GM18498 (cell line): Measurements from ENCODE around the gene FAM78B.
A peak's percentile ranks its signal among the peaks of the same experiment; 100 is the strongest.

Source experiments
- ATAC-seq: cut with Tn5 transposase; IDR thresholded peaks from one replicate; pipeline ENCODE4 v1.9.1; 2021; ENCODE audit warnings: mild to moderate bottlenecking, moderate library complexity; ENCODE audit not compliant: unreplicated experiment

The FAM78B gene

GRCh38 chr1:166166698-166167571 is at the start of gene FAM78B:
TSS of gene FAM78B (minus strand) at chr1:166167001. CDS start at chr1:166166248, 753 bp downstream.
- ATAC-seq: peak; percentile 48

- ATAC-seq: no peak
Measured at GRCh38 chr1:166202546-166202945, 35.7 kb upstream of the FAM78B start.

GRCh38 chr1:166200743-166201142 is 33.9 kb upstream of the FAM78B start:
- no peak for ATAC-seq

GRCh38 chr1:166197597-166197996 is 30.8 kb upstream of the FAM78B start:
- no peak for ATAC-seq

GRCh38 chr1:166197141-166197540 is 30.3 kb upstream of the FAM78B start:
- no peak for ATAC-seq

GRCh38 chr1:166193057-166193698 is 26.4 kb upstream of the FAM78B start:
- ATAC-seq: no peak

- ATAC-seq: no peak
Measured at GRCh38 chr1:166190400-166190799, 23.6 kb upstream of the FAM78B start.

GRCh38 chr1:166189126-166189525 is 22.3 kb upstream of the FAM78B start:
- ATAC-seq: no peak

- ATAC-seq: no peak
Measured at GRCh38 chr1:166185526-166185925, 18.7 kb upstream of the FAM78B start.

- no peak for ATAC-seq
Measured at GRCh38 chr1:166184897-166185296, 18.1 kb upstream of the FAM78B start.

GRCh38 chr1:166184012-166184411 is 17.2 kb upstream of the FAM78B start:
- no peak for ATAC-seq

GRCh38 chr1:166182281-166182680 is 15.5 kb upstream of the FAM78B start:
- no peak for ATAC-seq

- no peak for ATAC-seq
Measured at GRCh38 chr1:166176416-166176815, 9.6 kb upstream of the FAM78B start.

GRCh38 chr1:166175032-166175431 is 8.2 kb upstream of the FAM78B start:
- ATAC-seq: no peak

- ATAC-seq: no peak
Measured at GRCh38 chr1:166174108-166174507, 7.3 kb upstream of the FAM78B start.

- ATAC-seq: no peak
Measured at GRCh38 chr1:166172106-166172505, 5.3 kb upstream of the FAM78B start.

- no peak for ATAC-seq
Measured at GRCh38 chr1:166170726-166171125, 3.9 kb upstream of the FAM78B start.

- ATAC-seq: peak; percentile 50
Measured at GRCh38 chr1:166170075-166170474, 3.3 kb upstream of the FAM78B start.

GRCh38 chr1:166169182-166169581 is 2.4 kb upstream of the FAM78B start:
- no peak for ATAC-seq

- no peak for ATAC-seq
Measured at GRCh38 chr1:166167572-166167925, 748 bp upstream of the FAM78B start.

- ATAC-seq: peak; percentile 13
Measured at GRCh38 chr1:166166329-166166697, 488 bp downstream of the FAM78B start.

GRCh38 chr1:166165661-166166328 is 1.0 kb downstream of the FAM78B start:
- ATAC-seq: peak; percentile 5
